Pancreas (tissue), 10 donors: ENCODE results near the gene ZSWIM8. TPM values are rescaled to one million over a fixed set of nuclear protein-coding genes. Genes with fewer than 3 reads are reported as not detected.

ENCODE experiments used
- ATAC-seq, 4 donors: fragments of 200-7000 bp; cut with Tn5 transposase; one replicate each; pipeline versions ENCODE4 v1.8.0 to v1.9.1; 2020; ENCODE audit warnings: mild to moderate bottlenecking in 4 of 4, moderate library complexity in 4 of 4
- DNase-seq, 6 donors: peaks; one replicate each; pipeline ENCODE4 v3.0.0-alpha.2; 2020
- FAIRE-seq: peaks from 2 replicates; lab custom pipeline; 2012; peaks lifted over from hg19 to GRCh38; lab: Jason Lieb, UNC
- H3K27ac ChIP-seq, 4 donors: fragments of 200-600 bp; sonication (generic); 1 replicate in 3 of 4; 2 replicates in 1 of 4; pipeline versions ENCODE4 v1.5.0 to v1.8.0; 2020
- H3K27me3 ChIP-seq, 4 donors: fragments of 200-600 bp; one replicate each; pipeline ENCODE4 v1.8.0; 2021
- H3K36me3 ChIP-seq, 3 donors: fragments of 200-600 bp; sonication (generic) in 1 of 3; one replicate each; pipeline versions ENCODE4 v1.5.0 to v1.8.0; 2020 to 2021
- H3K4me1 ChIP-seq, 3 donors: fragments of 200-600 bp; one replicate each; pipeline ENCODE4 v1.8.0; 2021
- H3K4me3 ChIP-seq, 4 donors: fragments of 200-600 bp; sonication (generic) in 2 of 4; one replicate each; pipeline versions ENCODE4 v1.5.0 to v1.8.0; 2020 to 2021
- H3K9me3 ChIP-seq, 4 donors: fragments of 200-600 bp; one replicate each; pipeline ENCODE4 v1.8.0; 2021
- WGBS, 2 donors: extraction: QIAGEN DNeasy Blood & Tissue Kit; methylation state at CpG; one replicate each; pipeline ENCODE4 v1.1.7; 2013; 5-methylcytosine and 5-hydroxymethylcytosine counted together
- intact Hi-C, 3 donors: fragments of 100-400 bp; cut with DNase I; formaldehyde crosslinking; loops; one replicate each; pipeline versions ENCODE4 v1.11.1 to v1.14.2; 2022
- polyA plus RNA-seq, 2 donors: library from polyadenylated mRNA; stranded (reverse); fragments of 200-250 nt; gene quantifications; one replicate each; pipeline ENCODE4 v1.2.3, GENCODE V29; 2013
- total RNA-seq, 6 donors: library from RNA; stranded (reverse); fragmentation: NEBNext Ultra II Directional in 4 of 6; extraction: Animal tissue kit (Norgen Biotek cat#: 25700) in 4 of 6; gene quantifications; one replicate each; pipeline versions ENCODE4 v1.2.1 to v1.2.4, GENCODE V29; 2021 to 2023
- TF ChIP-seq, protein P1 (sequence below), 4 donors: fragments of 200-600 bp; sonication (generic) in 3 of 4; IDR thresholded peaks; one replicate each; pipeline versions ENCODE4 v1.5.0 to v1.8.0; 2021; ENCODE audit warnings: antibody characterized with exemption in 4 of 4
- donor health status: healthy with polysubstance abuse.
- donor health status: DM: no; HTN: no; CAD: no; lungs with moderate emphysema.
- donor health status: DM: no; HTN: no; CAD: no.
- donor health status: control.
- donor health status: control.
- donor health status: Bipolar disorder and iron deficiency.
- donor health status: DM: yes; HTN: yes; CAD: no.
- donor health status: DM: no; HTN: no; CAD: no.
- donor health status: DM: no; HTN: no; CAD: no.
- donor health status: DM: yes; HTN: yes; CAD: no.

ZSWIM8 gene
- total and polyA plus RNA-seq, 8 donors = 20.7 to 187 (median 40.1) TPM

DNA sequence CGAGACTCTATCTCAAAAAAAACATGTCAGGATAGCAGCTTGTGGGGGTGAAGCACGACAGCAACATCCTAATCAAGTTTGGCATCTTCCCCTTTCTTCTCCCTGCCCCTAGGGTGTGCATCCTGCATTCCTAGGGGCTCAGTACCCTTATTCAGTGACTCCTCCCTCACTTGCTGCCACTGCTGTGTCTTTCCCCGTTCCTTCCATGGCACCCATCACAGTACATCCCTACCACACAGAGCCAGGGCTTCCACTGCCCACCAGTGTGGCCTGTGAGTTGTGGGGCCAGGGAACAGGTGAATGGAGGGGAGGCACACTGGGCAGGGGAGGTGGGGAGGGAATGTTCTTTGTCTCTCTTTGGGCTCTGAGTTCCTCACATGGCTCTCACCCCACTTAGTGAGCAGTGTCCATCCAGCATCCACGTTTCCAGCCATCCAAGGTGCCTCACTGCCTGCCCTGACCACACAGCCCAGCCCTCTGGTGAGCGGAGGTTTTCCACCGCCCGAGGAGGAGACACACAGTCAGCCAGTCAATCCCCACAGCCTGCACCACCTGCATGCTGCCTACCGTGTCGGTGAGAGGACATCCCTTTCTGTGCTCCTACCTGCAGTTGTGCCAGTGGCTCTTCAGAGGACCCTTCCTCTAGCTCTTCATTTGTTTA lies 14.6 kb downstream of the ZSWIM8 start:
- no peak overlapping the region for H3K4me3 ChIP-seq
- no peak overlapping the region for H3K27ac ChIP-seq
- H3K4me1 ChIP-seq = no peaks in the 10 kb centered on the region
- ATAC-seq (peak in 1 of 4 donors; percentile 2), DNase-seq (peak in 2 of 6 donors; percentile 8 to 41), FAIRE-seq (no peak)
- no peaks in the 10 kb centered on the region for H3K27me3 ChIP-seq
- TF ChIP-seq, protein P1, sequence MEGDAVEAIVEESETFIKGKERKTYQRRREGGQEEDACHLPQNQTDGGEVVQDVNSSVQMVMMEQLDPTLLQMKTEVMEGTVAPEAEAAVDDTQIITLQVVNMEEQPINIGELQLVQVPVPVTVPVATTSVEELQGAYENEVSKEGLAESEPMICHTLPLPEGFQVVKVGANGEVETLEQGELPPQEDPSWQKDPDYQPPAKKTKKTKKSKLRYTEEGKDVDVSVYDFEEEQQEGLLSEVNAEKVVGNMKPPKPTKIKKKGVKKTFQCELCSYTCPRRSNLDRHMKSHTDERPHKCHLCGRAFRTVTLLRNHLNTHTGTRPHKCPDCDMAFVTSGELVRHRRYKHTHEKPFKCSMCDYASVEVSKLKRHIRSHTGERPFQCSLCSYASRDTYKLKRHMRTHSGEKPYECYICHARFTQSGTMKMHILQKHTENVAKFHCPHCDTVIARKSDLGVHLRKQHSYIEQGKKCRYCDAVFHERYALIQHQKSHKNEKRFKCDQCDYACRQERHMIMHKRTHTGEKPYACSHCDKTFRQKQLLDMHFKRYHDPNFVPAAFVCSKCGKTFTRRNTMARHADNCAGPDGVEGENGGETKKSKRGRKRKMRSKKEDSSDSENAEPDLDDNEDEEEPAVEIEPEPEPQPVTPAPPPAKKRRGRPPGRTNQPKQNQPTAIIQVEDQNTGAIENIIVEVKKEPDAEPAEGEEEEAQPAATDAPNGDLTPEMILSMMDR (IDR thresholded peaks at IDR 0.05) = no peak
- WGBS, 2 donors = 78 to 87% methylated on average over 9 of the region's 9 CpGs
- no peaks in the 10 kb centered on the region for H3K9me3 ChIP-seq
- H3K36me3 ChIP-seq = peaks cover 5 to 74% (median 15%) of the 10 kb centered on the region in 3 donors
- intact Hi-C loops = no loop called here

DNA sequence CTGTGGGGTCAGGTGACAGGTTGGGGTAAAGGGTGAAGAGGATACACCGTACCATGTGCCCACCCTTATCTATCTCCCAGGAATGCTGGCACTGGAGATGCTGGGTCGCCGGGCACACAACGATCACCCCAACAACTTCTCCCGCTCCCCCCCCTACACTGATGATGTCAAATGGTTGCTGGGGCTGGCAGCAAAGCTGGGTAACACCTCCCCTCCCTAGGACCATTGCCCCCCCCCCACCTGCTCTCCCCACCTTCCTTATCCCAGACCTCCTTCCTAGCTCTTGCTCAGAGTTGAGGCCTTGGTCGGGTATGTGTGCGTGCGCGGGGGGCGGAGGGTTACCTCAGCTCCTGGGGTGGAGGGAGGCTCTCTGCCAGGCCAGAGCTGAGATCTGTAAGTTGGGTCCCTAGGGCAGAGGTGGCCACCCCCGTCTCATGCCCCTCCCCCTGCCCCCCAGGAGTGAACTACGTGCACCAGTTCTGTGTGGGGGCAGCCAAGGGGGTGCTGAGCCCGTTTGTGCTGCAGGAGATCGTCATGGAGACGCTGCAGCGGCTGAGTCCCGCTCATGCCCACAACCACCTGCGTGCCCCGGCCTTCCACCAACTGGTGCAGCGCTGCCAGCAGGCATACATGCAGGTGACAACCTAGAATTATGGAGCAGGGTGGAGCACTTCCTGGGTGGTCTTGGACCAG lies 15.3 kb downstream of the ZSWIM8 start:
- WGBS, 2 donors = 82 to 83% methylated on average over 20 of the region's 20 CpGs
- peak in 3 of 6 donors; percentile 9 to 44 (median 39) for DNase-seq
- Histone ChIP-seq H3K27ac (no peak overlapping the region), H3K4me3 (no peak overlapping the region), H3K4me1 (no peaks in the 10 kb centered on the region), H3K27me3 (no peaks in the 10 kb centered on the region), H3K9me3 (no peaks in the 10 kb centered on the region), H3K36me3 (peaks cover 5 to 74% (median 20%) of the 10 kb centered on the region in 3 donors)
- peak in 1 of 4 donors; percentile 2 for ATAC-seq
- FAIRE-seq = no peak
- intact Hi-C loops = no loop called here
- TF ChIP-seq, protein P1 (IDR thresholded peaks at IDR 0.05) = no peak

DNA sequence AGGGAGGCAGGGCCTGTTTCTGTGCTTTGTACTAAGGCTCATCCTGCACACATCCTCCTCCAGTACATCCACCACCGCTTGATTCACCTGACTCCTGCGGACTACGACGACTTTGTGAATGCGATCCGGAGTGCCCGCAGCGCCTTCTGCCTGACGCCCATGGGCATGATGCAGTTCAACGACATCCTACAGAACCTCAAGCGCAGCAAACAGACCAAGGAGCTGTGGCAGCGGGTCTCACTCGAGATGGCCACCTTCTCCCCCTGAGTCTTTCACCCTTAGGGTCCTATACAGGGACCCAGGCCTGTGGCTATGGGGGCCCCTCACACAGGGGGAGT lies 15.8 kb downstream of the ZSWIM8 start:
- H3K27ac ChIP-seq = no peak overlapping the region
- no peak overlapping the region for H3K4me3 ChIP-seq
- no peaks in the 10 kb centered on the region for H3K27me3 ChIP-seq
- TF ChIP-seq, protein P1 (IDR thresholded peaks at IDR 0.05) = no peak
- H3K4me1 ChIP-seq = no peaks in the 10 kb centered on the region
- peaks cover 5 to 72% (median 20%) of the 10 kb centered on the region in 3 donors for H3K36me3 ChIP-seq
- 93% methylated on average over 13 of the region's 13 CpGs for WGBS, 2 donors
- ATAC-seq = no peak
- no peaks in the 10 kb centered on the region for H3K9me3 ChIP-seq
- intact Hi-C loops = no loop called here
- DNase-seq = no peak
- FAIRE-seq = no peak

- no peak overlapping the region for H3K27ac ChIP-seq
- 82 to 91% methylated on average over 11 of the region's 11 CpGs for WGBS, 2 donors
- TF ChIP-seq, protein P1 (IDR thresholded peaks at IDR 0.05) = no peak
- no peaks in the 10 kb centered on the region for H3K27me3 ChIP-seq
- intact Hi-C loops = no loop called here
- no peak for FAIRE-seq
- no peaks in the 10 kb centered on the region for H3K9me3 ChIP-seq
- no peak for ATAC-seq
- peaks cover 5 to 64% (median 20%) of the 10 kb centered on the region in 3 donors for H3K36me3 ChIP-seq
- no peak overlapping the region for H3K4me3 ChIP-seq
- H3K4me1 ChIP-seq = no peaks in the 10 kb centered on the region
- no peak for DNase-seq
These were observed 17.0 kb downstream of the ZSWIM8 start for GRCh38 chr10:73802276-73802991.
